ENCODE measurements around the gene IKBKE. TPM values are rescaled to one million over a fixed set of nuclear protein-coding genes. Genes with fewer than 3 reads are reported as not detected.
A peak's percentile ranks its signal among the peaks of the same experiment; 100 is the strongest.

IKBKE gene
- total and polyA plus RNA-seq, 9 donors = 0.86 to 3.9 (median 2.3) TPM

- Histone ChIP-seq H3K4me3 (no peak overlapping the region), H3K36me3 (no peaks in the 10 kb centered on the region), H3K27ac (peak overlapping the region; percentile 61 to 79), H3K9me3 (no peaks in the 10 kb centered on the region), H3K27me3 (no peaks in the 10 kb centered on the region), H3K4me1 (ENCODE audit: insufficient read depth) (peaks cover 9% of the 10 kb centered on the region)
- WGBS, 3 donors = 6 to 12% (median 10%) methylated on average over 8 of the region's 8 CpGs
- intact Hi-C loops (cut with DNase I) = loop anchor here in 2 of 4 donors (5.0 kb wide), 2 partner anchors 38 to 42 kb away; no protein-coding TSS in a partner anchor
- DNase-seq = peak; percentile 68 to 79 (median 77)
- no peak for TF ChIP-seq CTCF (IDR thresholded peaks at IDR 0.05)
- TF ChIP-seq POLR2A (IDR thresholded peaks at IDR 0.05) = no peak
- no peak for TF ChIP-seq EP300 (IDR thresholded peaks at IDR 0.05)
Measured at GRCh38 chr1:206540044-206540780, 69.9 kb downstream of the IKBKE start.

- DNase-seq = no peak
Measured at GRCh38 chr1:206541236-206541833, 71.1 kb downstream of the IKBKE start.

GRCh38 chr1:206544562-206545257 lies 74.4 kb downstream of the IKBKE start:
- Histone ChIP-seq H3K36me3 (no peaks in the 10 kb centered on the region), H3K27me3 (no peaks in the 10 kb centered on the region), H3K4me3 (no peak overlapping the region), H3K4me1 (ENCODE audit: insufficient read depth) (peaks cover 8% of the 10 kb centered on the region), H3K9me3 (no peaks in the 10 kb centered on the region), H3K27ac (no peak overlapping the region)
- intact Hi-C loops (cut with DNase I) = loop anchor here in 2 of 4 donors (2.0 to 5.0 kb wide), 3 partner anchors 38 to 42 kb away; no protein-coding TSS in a partner anchor
- no peak for TF ChIP-seq POLR2A (IDR thresholded peaks at IDR 0.05)
- TF ChIP-seq CTCF (IDR thresholded peaks at IDR 0.05) = peak; percentile 51 to 63 (median 52)
- DNase-seq = peak; percentile 55 to 80 (median 75)
- WGBS, 3 donors = 13 to 18% (median 14%) methylated on average over 9 of the region's 9 CpGs

More at GRCh38 chr1:206541236-206541833, 71.1 kb downstream of the IKBKE start:
- TF ChIP-seq EP300 (IDR thresholded peaks at IDR 0.05) = no peak
- TF ChIP-seq CTCF (IDR thresholded peaks at IDR 0.05) = no peak
- TF ChIP-seq POLR2A (IDR thresholded peaks at IDR 0.05) = no peak
- no peaks in the 10 kb centered on the region for H3K27me3 ChIP-seq
- H3K36me3 ChIP-seq = no peaks in the 10 kb centered on the region
- 93 to 97% (median 95%) methylated on average over 7 of the region's 7 CpGs for WGBS, 3 donors
- intact Hi-C loops (cut with DNase I) = loop anchor here in 2 of 4 donors (5.0 kb wide), 2 partner anchors 39 to 41 kb away; no protein-coding TSS in a partner anchor
- peak overlapping the region in 1 of 2 donors; percentile 79 for H3K27ac ChIP-seq
- no peak overlapping the region for H3K4me3 ChIP-seq
- H3K9me3 ChIP-seq = no peaks in the 10 kb centered on the region
- H3K4me1 ChIP-seq (ENCODE audit: insufficient read depth) = peaks cover 9% of the 10 kb centered on the region

GRCh38 chr1:206545351-206545750 lies 75.1 kb downstream of the IKBKE start:
- intact Hi-C loops (cut with DNase I) = loop anchor here in 1 of 4 donors (2.0 kb wide), 1 partner anchor 37 kb away; no protein-coding TSS in a partner anchor
- H3K4me3 ChIP-seq = no peak overlapping the region
- peaks cover 1% of the 10 kb centered on the region for H3K4me1 ChIP-seq (ENCODE audit: insufficient read depth)
- TF ChIP-seq EP300 (IDR thresholded peaks at IDR 0.05) = no peak
- TF ChIP-seq CTCF (IDR thresholded peaks at IDR 0.05) = no peak
- no peak for TF ChIP-seq POLR2A (IDR thresholded peaks at IDR 0.05)
- H3K27me3 ChIP-seq = no peaks in the 10 kb centered on the region
- H3K9me3 ChIP-seq = no peaks in the 10 kb centered on the region
- no peaks in the 10 kb centered on the region for H3K36me3 ChIP-seq
- no peak for DNase-seq
- 85 to 96% (median 92%) methylated on average over 1 of the region's 1 CpG for WGBS, 3 donors
- H3K27ac ChIP-seq = no peak overlapping the region
